Activated naive CD4-positive, alpha-beta T cell treated with anti-CD3 and anti-CD28 coated beads, Interleukin-2, amount 50 U/mL, for 24 hours (primary cell): ENCODE measurements around the gene SLC13A5.

Experiments
- H3K27ac Mint-ChIP-seq: one replicate; pipeline ENCODE4 v1.8.0; 2021; ENCODE audit warnings: mild to moderate bottlenecking, mixed read lengths
- H3K27me3 Mint-ChIP-seq: one replicate; pipeline ENCODE4 v1.8.0; 2021; ENCODE audit warnings: mixed read lengths
- H3K36me3 Mint-ChIP-seq: one replicate; pipeline ENCODE4 v1.8.0; 2021; ENCODE audit warnings: mixed read lengths
- H3K4me1 Mint-ChIP-seq: one replicate; pipeline ENCODE4 v1.8.0; 2021; ENCODE audit warnings: mixed read lengths
- H3K4me3 Mint-ChIP-seq: one replicate; pipeline ENCODE4 v1.8.0; 2021; ENCODE audit warnings: mild to moderate bottlenecking, mixed read lengths
- H3K9me3 Mint-ChIP-seq: one replicate; pipeline ENCODE4 v1.8.0; 2021; ENCODE audit warnings: mixed read lengths

SLC13A5 gene

GRCh38 chr17:6716736-6717135 lies 3.6 kb upstream of the SLC13A5 start:
- Mint-ChIP-seq H3K9me3 (no peaks in the 10 kb centered on the region), H3K27ac (no peak overlapping the region), H3K27me3 (peaks cover 35% of the 10 kb centered on the region), H3K4me1 (peaks cover 14% of the 10 kb centered on the region), H3K36me3 (peaks cover 5% of the 10 kb centered on the region), H3K4me3 (no peak overlapping the region)

DNA sequence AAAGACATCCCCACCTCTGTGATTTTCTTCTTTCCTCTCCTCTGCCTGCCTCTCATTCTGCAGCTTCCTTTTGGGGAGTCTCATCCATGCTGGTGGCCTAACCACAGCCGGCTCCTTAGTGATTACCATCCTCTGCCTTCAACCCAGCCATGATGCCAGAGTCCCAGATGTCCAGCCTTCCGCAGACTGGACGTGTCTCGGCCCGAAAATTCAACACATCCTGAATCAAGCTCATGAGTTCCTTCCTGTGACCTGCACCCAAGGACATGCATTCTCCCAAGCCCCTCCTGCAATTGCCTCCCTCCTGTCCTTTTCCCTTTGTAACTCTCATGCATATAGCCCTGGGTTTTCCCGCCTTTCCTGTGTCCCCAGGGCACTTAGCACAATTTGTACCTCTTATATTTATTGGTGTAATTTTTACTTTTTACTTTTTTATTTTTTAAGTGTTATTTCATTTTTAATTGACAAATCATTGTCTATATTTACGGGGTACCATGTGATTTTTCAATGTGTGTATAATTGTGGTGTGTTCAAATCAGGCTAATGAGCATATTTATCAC lies 1.2 kb upstream of the SLC13A5 start:
- Mint-ChIP-seq H3K4me1 (peaks cover 14% of the 10 kb centered on the region), H3K27me3 (peaks cover 38% of the 10 kb centered on the region), H3K27ac (no peak overlapping the region), H3K4me3 (peak overlapping the region; percentile 57), H3K36me3 (peaks cover 5% of the 10 kb centered on the region), H3K9me3 (no peaks in the 10 kb centered on the region)

GRCh38 chr17:6713918-6714271 lies 726 bp upstream of the SLC13A5 start:
- H3K4me3 Mint-ChIP-seq = peak overlapping the region; percentile 26
- peaks cover 5% of the 10 kb centered on the region for H3K36me3 Mint-ChIP-seq
- no peaks in the 10 kb centered on the region for H3K9me3 Mint-ChIP-seq
- no peak overlapping the region for H3K27ac Mint-ChIP-seq
- peaks cover 14% of the 10 kb centered on the region for H3K4me1 Mint-ChIP-seq
- peaks cover 39% of the 10 kb centered on the region for H3K27me3 Mint-ChIP-seq

GRCh38 chr17:6712854-6713129 lies 377 bp downstream of the SLC13A5 start:
- Mint-ChIP-seq H3K27me3 (peaks cover 43% of the 10 kb centered on the region), H3K36me3 (peaks cover 3% of the 10 kb centered on the region), H3K4me3 (peak overlapping the region; percentile 76), H3K4me1 (peaks cover 14% of the 10 kb centered on the region), H3K27ac (no peak overlapping the region), H3K9me3 (no peaks in the 10 kb centered on the region)

GRCh38 chr17:6712058-6712853 lies 913 bp downstream of the SLC13A5 start:
- no peak overlapping the region for H3K4me3 Mint-ChIP-seq
- H3K27me3 Mint-ChIP-seq = peaks cover 40% of the 10 kb centered on the region
- peaks cover 2% of the 10 kb centered on the region for H3K36me3 Mint-ChIP-seq
- H3K9me3 Mint-ChIP-seq = no peaks in the 10 kb centered on the region
- no peak overlapping the region for H3K27ac Mint-ChIP-seq
- peaks cover 14% of the 10 kb centered on the region for H3K4me1 Mint-ChIP-seq

DNA sequence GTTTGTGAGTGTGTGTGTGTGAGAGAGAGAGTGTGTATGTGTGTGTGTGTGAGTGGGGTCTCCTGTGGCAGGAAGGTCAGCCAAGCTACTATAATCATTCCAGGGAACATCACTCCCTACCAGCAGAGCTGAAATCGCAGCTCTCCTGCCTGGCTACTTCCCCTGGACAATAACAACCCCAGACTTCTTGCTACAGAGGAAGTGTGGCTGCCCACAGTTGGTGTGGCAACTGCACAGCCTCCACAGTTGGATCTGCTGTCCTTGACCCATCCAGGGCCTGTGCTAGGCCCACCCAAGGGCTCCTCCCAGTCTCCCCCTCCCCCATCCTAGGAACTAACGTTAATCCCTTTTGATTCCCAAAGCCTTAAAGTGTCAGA lies 1.5 kb downstream of the SLC13A5 start:
- Mint-ChIP-seq H3K27me3 (peaks cover 38% of the 10 kb centered on the region), H3K36me3 (peaks cover under 1% of the 10 kb centered on the region), H3K4me3 (no peak overlapping the region), H3K4me1 (peaks cover 14% of the 10 kb centered on the region), H3K9me3 (no peaks in the 10 kb centered on the region), H3K27ac (no peak overlapping the region)

- peaks cover 36% of the 10 kb centered on the region for H3K27me3 Mint-ChIP-seq
- H3K27ac Mint-ChIP-seq = peak overlapping the region; percentile 10
- no peaks in the 10 kb centered on the region for H3K36me3 Mint-ChIP-seq
- no peaks in the 10 kb centered on the region for H3K9me3 Mint-ChIP-seq
- peaks cover 14% of the 10 kb centered on the region for H3K4me1 Mint-ChIP-seq
- H3K4me3 Mint-ChIP-seq = no peak overlapping the region
Observed at GRCh38 chr17:6711081-6711674, 2.0 kb downstream of the SLC13A5 start.

GRCh38 chr17:6710317-6710716 lies 2.9 kb downstream of the SLC13A5 start:
- H3K9me3 Mint-ChIP-seq = no peaks in the 10 kb centered on the region
- peaks cover 14% of the 10 kb centered on the region for H3K4me1 Mint-ChIP-seq

DNA sequence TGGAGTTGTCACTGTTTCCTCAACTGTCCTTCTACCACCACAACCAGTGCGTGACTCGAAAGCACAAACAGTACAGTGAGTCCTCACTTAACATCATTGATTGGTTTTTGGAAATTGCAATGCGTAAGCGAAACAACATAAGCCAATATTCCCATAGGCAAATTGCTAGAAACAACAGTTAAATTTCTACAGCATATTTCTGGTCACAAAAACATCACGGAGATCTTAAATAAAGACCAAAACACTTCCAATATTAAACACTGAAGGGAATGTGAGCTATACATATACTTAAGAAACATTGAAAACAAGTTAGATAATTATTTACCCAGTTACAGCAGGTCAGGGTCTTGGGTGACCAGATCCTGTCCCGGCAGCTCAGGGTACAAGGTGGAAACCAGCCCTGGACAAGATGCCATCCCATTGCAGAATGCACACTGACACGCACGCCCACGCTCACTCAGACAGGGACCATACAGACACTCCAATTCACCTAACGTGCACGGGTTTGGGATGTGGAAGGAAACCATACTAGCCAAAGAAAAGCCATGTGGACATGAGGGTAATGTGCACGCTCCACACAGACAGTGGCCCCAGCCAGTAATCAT lies 4.7 kb downstream of the SLC13A5 start:
- H3K27me3 Mint-ChIP-seq = peaks cover 28% of the 10 kb centered on the region

More at GRCh38 chr17:6710317-6710716, 2.9 kb downstream of the SLC13A5 start:
- no peak overlapping the region for H3K4me3 Mint-ChIP-seq
- no peaks in the 10 kb centered on the region for H3K36me3 Mint-ChIP-seq
- no peak overlapping the region for H3K27ac Mint-ChIP-seq
- H3K27me3 Mint-ChIP-seq = peaks cover 34% of the 10 kb centered on the region

GRCh38 chr17:6706996-6707395 lies 6.2 kb downstream of the SLC13A5 start:
- no peaks in the 10 kb centered on the region for H3K36me3 Mint-ChIP-seq
- peaks cover 23% of the 10 kb centered on the region for H3K27me3 Mint-ChIP-seq
- no peak overlapping the region for H3K4me3 Mint-ChIP-seq
- no peaks in the 10 kb centered on the region for H3K4me1 Mint-ChIP-seq
- H3K9me3 Mint-ChIP-seq = no peaks in the 10 kb centered on the region
- no peak overlapping the region for H3K27ac Mint-ChIP-seq

More for the DNA sequence above, 4.7 kb downstream of the SLC13A5 start:
- H3K36me3 Mint-ChIP-seq = no peaks in the 10 kb centered on the region
- H3K4me1 Mint-ChIP-seq = peaks cover 9% of the 10 kb centered on the region
- no peaks in the 10 kb centered on the region for H3K9me3 Mint-ChIP-seq
- H3K27ac Mint-ChIP-seq = no peak overlapping the region
- H3K4me3 Mint-ChIP-seq = no peak overlapping the region

DNA sequence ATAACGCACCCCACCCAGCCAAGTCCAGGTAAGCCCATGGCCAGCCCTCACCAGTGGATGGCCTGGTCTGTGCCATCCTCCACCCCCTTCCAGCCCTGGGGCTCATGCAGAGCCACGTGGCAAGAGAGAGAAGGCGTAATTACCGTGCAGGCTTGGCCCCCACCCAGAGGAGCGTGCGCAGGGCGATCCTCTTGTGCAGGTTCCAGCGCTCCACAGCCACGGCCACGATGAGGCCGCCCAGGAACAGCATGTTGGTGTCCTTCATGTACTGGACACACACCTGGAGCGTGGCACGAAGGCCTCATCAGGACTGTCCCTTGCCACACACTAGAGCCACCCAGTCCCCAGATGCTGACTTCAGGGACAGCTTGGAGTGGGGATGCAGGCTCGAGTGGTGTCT lies 6.7 kb downstream of the SLC13A5 start:
- no peaks in the 10 kb centered on the region for H3K4me1 Mint-ChIP-seq
- no peak overlapping the region for H3K4me3 Mint-ChIP-seq
- no peaks in the 10 kb centered on the region for H3K9me3 Mint-ChIP-seq
- H3K36me3 Mint-ChIP-seq = no peaks in the 10 kb centered on the region
- H3K27ac Mint-ChIP-seq = no peak overlapping the region
- peaks cover 21% of the 10 kb centered on the region for H3K27me3 Mint-ChIP-seq

DNA sequence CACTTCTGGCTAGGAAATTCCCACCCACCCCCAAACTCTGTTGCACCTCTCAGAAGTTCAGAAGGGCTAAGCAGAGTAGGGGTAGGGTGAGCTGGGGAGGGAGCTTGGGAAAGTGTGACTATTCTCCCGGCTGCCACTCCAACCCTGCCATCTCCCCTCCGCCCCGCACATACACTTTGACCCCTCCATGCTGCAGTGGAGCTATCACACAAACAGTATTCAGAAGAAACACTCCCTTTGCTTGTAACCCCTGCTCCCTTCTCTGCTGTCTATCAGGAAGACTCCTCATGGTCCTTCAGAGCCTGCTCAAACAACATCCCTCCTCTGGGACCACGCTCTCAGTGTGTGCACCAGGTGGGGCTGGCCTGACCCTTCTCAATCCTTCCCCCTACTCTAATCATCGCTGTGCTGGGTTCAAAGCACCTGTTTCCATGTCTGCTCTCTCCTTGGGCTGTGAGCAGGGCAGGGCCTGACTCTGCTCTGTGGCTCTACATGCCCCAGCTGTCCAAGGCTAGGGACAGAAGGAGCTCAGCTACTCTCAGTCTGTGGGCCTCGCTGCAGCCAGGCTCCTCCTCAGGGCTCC lies 8.6 kb downstream of the SLC13A5 start:
- H3K27ac Mint-ChIP-seq = peak overlapping the region; percentile 19
- no peaks in the 10 kb centered on the region for H3K36me3 Mint-ChIP-seq
- no peaks in the 10 kb centered on the region for H3K9me3 Mint-ChIP-seq
- H3K4me3 Mint-ChIP-seq = no peak overlapping the region
- H3K4me1 Mint-ChIP-seq = no peaks in the 10 kb centered on the region
- peaks cover 19% of the 10 kb centered on the region for H3K27me3 Mint-ChIP-seq

GRCh38 chr17:6703751-6704150 lies 9.4 kb downstream of the SLC13A5 start:
- H3K27me3 Mint-ChIP-seq = peaks cover 14% of the 10 kb centered on the region
- no peaks in the 10 kb centered on the region for H3K4me1 Mint-ChIP-seq
- no peaks in the 10 kb centered on the region for H3K9me3 Mint-ChIP-seq
- H3K27ac Mint-ChIP-seq = no peak overlapping the region
- H3K36me3 Mint-ChIP-seq = no peaks in the 10 kb centered on the region
- H3K4me3 Mint-ChIP-seq = no peak overlapping the region

GRCh38 chr17:6702567-6703215 lies 10.5 kb downstream of the SLC13A5 start:
- Mint-ChIP-seq H3K9me3 (no peaks in the 10 kb centered on the region), H3K27ac (no peak overlapping the region), H3K36me3 (no peaks in the 10 kb centered on the region), H3K4me1 (no peaks in the 10 kb centered on the region), H3K27me3 (peaks cover 7% of the 10 kb centered on the region), H3K4me3 (no peak overlapping the region)

DNA sequence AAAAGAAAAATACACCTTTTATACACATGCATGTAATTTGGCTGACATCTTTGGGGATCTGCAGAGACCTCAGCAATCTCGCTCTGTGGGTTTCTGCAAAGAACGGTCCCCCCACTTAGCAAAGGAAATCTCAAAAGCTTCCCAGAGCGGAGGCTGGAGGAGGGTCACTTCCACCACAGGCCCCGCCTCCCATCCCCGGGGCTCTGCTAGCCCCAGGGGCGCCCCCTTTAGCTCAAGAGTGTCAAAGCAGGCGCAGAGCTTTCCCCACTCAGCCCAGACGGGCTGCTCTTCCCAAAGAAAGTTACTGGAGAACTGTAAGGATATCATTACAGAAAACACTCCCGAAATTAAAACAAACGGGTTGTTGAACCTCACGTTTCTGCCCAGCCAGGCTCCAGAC lies 11.4 kb downstream of the SLC13A5 start:
- no peaks in the 10 kb centered on the region for H3K4me1 Mint-ChIP-seq
- peaks cover 6% of the 10 kb centered on the region for H3K27me3 Mint-ChIP-seq
- no peaks in the 10 kb centered on the region for H3K36me3 Mint-ChIP-seq
- no peak overlapping the region for H3K4me3 Mint-ChIP-seq
- no peak overlapping the region for H3K27ac Mint-ChIP-seq
- no peaks in the 10 kb centered on the region for H3K9me3 Mint-ChIP-seq
